Ishikawa (cell line): ENCODE results near the gene OXA1L.

Source experiments
- EGR1 ChIP-seq: IDR thresholded peaks from 2 replicates; pipeline ENCODE4 v1.6.1; 2012
- FOXM1 ChIP-seq: IDR thresholded peaks from 2 replicates; pipeline ENCODE4 v1.6.1; 2012; ENCODE audit warnings: low read depth, borderline replicate concordance
- MAX ChIP-seq: IDR thresholded peaks from 2 replicates; pipeline ENCODE4 v1.6.1; 2012
- REST ChIP-seq: IDR thresholded peaks from 2 replicates; pipeline ENCODE4 v1.6.1; 2012; ENCODE audit warnings: low read depth, mild to moderate bottlenecking
- YY1 ChIP-seq: IDR thresholded peaks from 2 replicates; pipeline ENCODE4 v1.6.1; 2012; ENCODE audit warnings: low read depth

- no peak for TF ChIP-seq YY1
- TF ChIP-seq MAX: no peak
- TF ChIP-seq REST: no peak
- no peak for TF ChIP-seq FOXM1
- TF ChIP-seq EGR1: no peak
Observed at GRCh38 chr14:22748206-22748605, 18.3 kb upstream of the OXA1L start.
